ENCODE results near the gene TOR1B. TPM values are rescaled to one million over a fixed set of nuclear protein-coding genes. Genes with fewer than 3 reads are reported as not detected.

Gene TOR1B
- total RNA-seq, 1 experiment from 2014 or later, result 19.0 TPM

DNA sequence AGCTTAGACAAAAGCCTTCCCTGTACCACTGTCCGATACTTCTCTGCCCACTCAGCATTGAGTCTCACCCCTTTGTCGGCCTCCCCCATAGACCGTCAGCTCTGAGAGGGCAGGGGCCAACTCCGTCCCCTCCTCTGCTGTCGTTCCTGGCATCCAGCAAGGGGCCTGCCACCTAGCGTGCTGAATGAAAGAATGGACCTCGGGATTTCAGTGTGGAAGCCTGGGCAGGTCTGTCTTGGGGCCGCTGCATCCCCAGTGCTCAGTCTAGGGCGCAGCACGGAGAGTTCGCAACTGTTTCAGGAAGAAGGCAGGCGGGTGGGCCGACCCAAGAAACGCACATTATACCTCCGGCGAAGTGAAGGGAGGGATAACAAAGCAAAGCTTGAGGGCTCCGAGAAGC lies 1.5 kb upstream of the TOR1B start:
- BruUV-seq (replicated peaks), result no TSS peak
- Histone ChIP-seq H3K36me3 (ENCODE audit: control insufficient read depth in 1 of 2, insufficient read depth in 2 of 2, low read length in 2 of 2) (0 out of 4 replicates have a peak, but pooled peaks cover 0 to 2% of the 10 kb centered on the region in 2 experiments), H3K4me3 (replicated peaks in 1 of 2; ENCODE audit: low read depth in 1 of 2, low read length in 2 of 2) (no peak overlapping the region), H3K4me2 (ENCODE audit: low read length) (no peak overlapping the region), H3K9ac (ENCODE audit: low read length) (no peak overlapping the region), H3K79me2 (ENCODE audit: insufficient read depth, low read length) (peaks cover 17% of the 10 kb centered on the region; the same call in 1 of the 2 replicates), H3K9me2 (ENCODE audit: insufficient read depth) (no peaks in the 10 kb centered on the region), H3K9me3 (ENCODE audit: control insufficient read depth in 1 of 2, insufficient read depth in 1 of 2, low read depth in 1 of 2, low read length in 2 of 2) (no peaks in the 10 kb centered on the region), H3K4me1 (ENCODE audit: control insufficient read depth in 1 of 2, insufficient read depth in 2 of 2, low read length in 2 of 2) (peaks cover 4 to 8% of the 10 kb centered on the region in 2 experiments; a peak in 3 of 4 replicates), H3K27ac (ENCODE audit: low read depth, low read length) (no peak overlapping the region), H2AFZ (ENCODE audit: low read depth, low read length, poor library complexity, severe bottlenecking) (no peak overlapping the region), H4K20me1 (ENCODE audit: insufficient read depth) (no peaks in the 10 kb centered on the region), H3K27me3 (ENCODE audit: insufficient read depth, low read length) (no peaks in the 10 kb centered on the region)
- ChIA-PET CTCF (interaction anchor here (1.0 kb wide), 1 partner anchor 11 kb away, joined by 3 read pairs; no protein-coding TSS in a partner anchor), POLR2A (interaction anchor here (0.6 kb wide), 1 partner anchor 40 kb away, joined by 3 read pairs; no protein-coding TSS in a partner anchor), RAD21 (ENCODE audit: low non-redundant PET in 1 of 2, low total read pairs in 2 of 2, uncharacterized antibody in 2 of 2, unreplicated experiment in 2 of 2) (no interaction called here)
- ATAC-seq, result no peak
- no peak for DNase-seq (ENCODE audit: low read depth, low spot score)
- intact Hi-C loops (cut with micrococcal nuclease), result no loop called here
- no peak for TF ChIP-seq ATF3 (IDR thresholded peaks at IDR 0.05)
- TF ChIP-seq ZNF274 (IDR thresholded peaks at IDR 0.05; ENCODE audit: low read depth, low read length), result no peak
- no peak for TF ChIP-seq YY1 (IDR thresholded peaks at IDR 0.05; ENCODE audit: extremely low read depth, insufficient replicate concordance, low read depth, low read length)
- TF ChIP-seq POLR2A (IDR thresholded peaks at IDR 0.05; ENCODE audit: borderline replicate concordance, extremely low read depth, insufficient read depth, insufficient read length), result no peak
- TF ChIP-seq FOSL1 (IDR thresholded peaks at IDR 0.05; ENCODE audit: low read depth), result no peak
- TF ChIP-seq ELF1 (IDR thresholded peaks at IDR 0.05; ENCODE audit: borderline replicate concordance, low read depth), result no peak
- TF ChIP-seq ZFX (IDR thresholded peaks at IDR 0.05), result no peak
- TF ChIP-seq, protein P1, sequence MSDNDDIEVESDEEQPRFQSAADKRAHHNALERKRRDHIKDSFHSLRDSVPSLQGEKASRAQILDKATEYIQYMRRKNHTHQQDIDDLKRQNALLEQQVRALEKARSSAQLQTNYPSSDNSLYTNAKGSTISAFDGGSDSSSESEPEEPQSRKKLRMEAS (IDR thresholded peaks at IDR 0.05), result no peak
- TF ChIP-seq, protein P2, sequence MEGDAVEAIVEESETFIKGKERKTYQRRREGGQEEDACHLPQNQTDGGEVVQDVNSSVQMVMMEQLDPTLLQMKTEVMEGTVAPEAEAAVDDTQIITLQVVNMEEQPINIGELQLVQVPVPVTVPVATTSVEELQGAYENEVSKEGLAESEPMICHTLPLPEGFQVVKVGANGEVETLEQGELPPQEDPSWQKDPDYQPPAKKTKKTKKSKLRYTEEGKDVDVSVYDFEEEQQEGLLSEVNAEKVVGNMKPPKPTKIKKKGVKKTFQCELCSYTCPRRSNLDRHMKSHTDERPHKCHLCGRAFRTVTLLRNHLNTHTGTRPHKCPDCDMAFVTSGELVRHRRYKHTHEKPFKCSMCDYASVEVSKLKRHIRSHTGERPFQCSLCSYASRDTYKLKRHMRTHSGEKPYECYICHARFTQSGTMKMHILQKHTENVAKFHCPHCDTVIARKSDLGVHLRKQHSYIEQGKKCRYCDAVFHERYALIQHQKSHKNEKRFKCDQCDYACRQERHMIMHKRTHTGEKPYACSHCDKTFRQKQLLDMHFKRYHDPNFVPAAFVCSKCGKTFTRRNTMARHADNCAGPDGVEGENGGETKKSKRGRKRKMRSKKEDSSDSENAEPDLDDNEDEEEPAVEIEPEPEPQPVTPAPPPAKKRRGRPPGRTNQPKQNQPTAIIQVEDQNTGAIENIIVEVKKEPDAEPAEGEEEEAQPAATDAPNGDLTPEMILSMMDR (IDR thresholded peaks at IDR 0.05 in 2 of 3, conservative IDR thresholded peaks at IDR 0.05 in 1 of 3; ENCODE audit: borderline replicate concordance in 1 of 3, insufficient read depth in 1 of 3, low read depth in 2 of 3, low read length in 2 of 3), result no peak
- TF ChIP-seq SRF (IDR thresholded peaks at IDR 0.05; ENCODE audit: low read depth), result no peak
- TF ChIP-seq EGR1 (IDR thresholded peaks at IDR 0.05; ENCODE audit: low read depth), result no peak
